Omental fat pad (tissue), 4 donors: ENCODE results near the gene ASTN2. TPM values are rescaled to one million over a fixed set of nuclear protein-coding genes. Genes with fewer than 3 reads are reported as not detected.

Source experiments
- ATAC-seq: fragments of 150-250 bp; one replicate; pipeline ENCODE4 v1.9.1; 2016; ENCODE audit warnings: mild to moderate bottlenecking, moderate library complexity; ENCODE audit not compliant: low FRiP score
- DNase-seq: peaks from one replicate; pipeline ENCODE4 v3.0.0-alpha.2; 2019; ENCODE audit warnings: low spot score
- total RNA-seq, 4 donors: library from RNA; depleted of rRNA; stranded (reverse); fragments of >200 nt; gene quantifications; one replicate each; pipeline ENCODE4 v1.1.0, GENCODE V29; 2016
- TF ChIP-seq, protein P1 (sequence below), 3 donors: fragments of 450-650 bp; IDR thresholded peaks; one replicate each; pipeline ENCODE4 v1.5.1; 2016 to 2017; ENCODE audit warnings: antibody characterized with exemption in 3 of 3, mild to moderate bottlenecking in 3 of 3, moderate library complexity in 2 of 3

Gene ASTN2
- total RNA-seq, 4 donors from 2014 or later = 1.1 to 8.4 (median 3.6) TPM

- TF ChIP-seq, protein P1, sequence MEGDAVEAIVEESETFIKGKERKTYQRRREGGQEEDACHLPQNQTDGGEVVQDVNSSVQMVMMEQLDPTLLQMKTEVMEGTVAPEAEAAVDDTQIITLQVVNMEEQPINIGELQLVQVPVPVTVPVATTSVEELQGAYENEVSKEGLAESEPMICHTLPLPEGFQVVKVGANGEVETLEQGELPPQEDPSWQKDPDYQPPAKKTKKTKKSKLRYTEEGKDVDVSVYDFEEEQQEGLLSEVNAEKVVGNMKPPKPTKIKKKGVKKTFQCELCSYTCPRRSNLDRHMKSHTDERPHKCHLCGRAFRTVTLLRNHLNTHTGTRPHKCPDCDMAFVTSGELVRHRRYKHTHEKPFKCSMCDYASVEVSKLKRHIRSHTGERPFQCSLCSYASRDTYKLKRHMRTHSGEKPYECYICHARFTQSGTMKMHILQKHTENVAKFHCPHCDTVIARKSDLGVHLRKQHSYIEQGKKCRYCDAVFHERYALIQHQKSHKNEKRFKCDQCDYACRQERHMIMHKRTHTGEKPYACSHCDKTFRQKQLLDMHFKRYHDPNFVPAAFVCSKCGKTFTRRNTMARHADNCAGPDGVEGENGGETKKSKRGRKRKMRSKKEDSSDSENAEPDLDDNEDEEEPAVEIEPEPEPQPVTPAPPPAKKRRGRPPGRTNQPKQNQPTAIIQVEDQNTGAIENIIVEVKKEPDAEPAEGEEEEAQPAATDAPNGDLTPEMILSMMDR (IDR thresholded peaks at IDR 0.05) = no peak
- ATAC-seq = no peak
- DNase-seq = no peak
These were observed 673.6 kb downstream of the ASTN2 start for GRCh38 chr9:116741086-116741740.

- DNase-seq (peak; percentile 72), ATAC-seq (peak; percentile 72)
These were observed 677.7 kb downstream of the ASTN2 start for GRCh38 chr9:116737152-116737546.

DNA sequence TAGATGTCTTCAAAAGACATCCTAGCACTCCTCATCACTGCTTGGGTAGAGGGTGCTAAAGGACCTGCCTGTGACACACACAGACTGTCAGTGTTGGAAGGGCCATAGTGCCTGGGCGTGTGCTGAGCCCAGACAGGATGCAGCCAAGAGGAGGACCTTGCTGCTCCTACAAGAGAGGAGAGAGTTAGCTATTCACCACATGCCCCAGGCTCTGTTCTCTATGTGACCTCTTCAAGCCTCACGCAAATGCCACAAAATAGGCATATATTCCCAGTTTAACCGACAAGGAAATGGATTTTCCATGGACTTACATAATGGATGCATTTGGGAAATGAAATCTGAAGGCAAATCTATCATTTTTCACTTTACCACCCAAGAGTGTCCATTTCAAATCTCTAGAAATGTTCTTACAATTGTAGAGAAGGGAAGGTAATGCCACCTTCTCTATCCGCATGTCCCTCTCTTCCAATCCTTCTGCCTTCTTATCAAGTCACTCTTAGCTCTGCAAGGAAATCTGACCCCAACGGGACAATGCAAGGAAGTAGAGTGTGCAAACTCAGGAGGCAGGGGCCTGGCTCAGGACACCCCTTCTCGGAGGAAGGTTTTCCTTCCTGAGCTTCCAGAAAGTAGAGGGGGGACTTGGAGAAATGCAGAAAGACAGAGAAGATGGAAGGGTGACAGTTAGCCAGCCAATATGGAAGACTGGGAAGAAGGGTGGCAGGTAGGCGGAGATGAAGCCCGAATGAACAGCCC is 678.3 kb downstream of the ASTN2 start:
- TF ChIP-seq, protein P1 (IDR thresholded peaks at IDR 0.05) = no peak
- ATAC-seq (no peak), DNase-seq (no peak)

More at GRCh38 chr9:116737152-116737546, 677.7 kb downstream of the ASTN2 start:
- TF ChIP-seq, protein P1 (IDR thresholded peaks at IDR 0.05) = no peak

DNA sequence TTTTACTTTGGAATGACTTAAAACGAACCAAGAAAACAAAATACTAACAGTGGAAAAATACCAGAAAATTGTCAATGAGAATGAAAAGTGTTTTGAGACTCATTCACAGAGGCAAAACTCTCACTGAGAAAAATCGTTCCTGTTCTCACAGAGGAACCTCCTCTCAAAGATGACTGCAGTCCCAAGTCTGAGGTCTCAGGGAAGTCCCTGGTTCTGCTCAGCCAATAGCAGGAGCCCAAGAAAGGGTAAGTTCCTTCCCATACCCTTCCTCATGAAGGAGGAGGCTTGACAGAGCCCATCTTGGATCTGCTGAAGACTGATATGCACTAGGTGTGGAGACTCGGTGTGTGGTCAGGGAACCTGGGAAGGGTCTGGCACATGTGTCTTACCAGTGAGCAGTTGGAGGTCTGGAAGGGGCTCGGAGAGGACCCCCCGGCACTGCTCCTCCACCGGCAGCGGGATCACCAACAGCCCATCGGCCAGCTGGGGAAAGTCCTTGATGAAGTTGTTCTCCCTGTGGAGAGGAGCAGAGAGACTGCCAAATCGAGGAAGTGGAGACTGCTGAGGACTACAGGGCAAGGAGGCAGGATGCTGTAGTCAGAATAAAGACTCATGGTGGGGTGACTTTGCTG is 681.7 kb downstream of the ASTN2 start:
- TF ChIP-seq, protein P1 (IDR thresholded peaks at IDR 0.05) = no peak
- DNase-seq = no peak
- no peak for ATAC-seq

GRCh38 chr9:116726602-116727001 is 688.3 kb downstream of the ASTN2 start:
- ATAC-seq (no peak), DNase-seq (no peak)
- TF ChIP-seq, protein P1 (IDR thresholded peaks at IDR 0.05) = no peak

DNA sequence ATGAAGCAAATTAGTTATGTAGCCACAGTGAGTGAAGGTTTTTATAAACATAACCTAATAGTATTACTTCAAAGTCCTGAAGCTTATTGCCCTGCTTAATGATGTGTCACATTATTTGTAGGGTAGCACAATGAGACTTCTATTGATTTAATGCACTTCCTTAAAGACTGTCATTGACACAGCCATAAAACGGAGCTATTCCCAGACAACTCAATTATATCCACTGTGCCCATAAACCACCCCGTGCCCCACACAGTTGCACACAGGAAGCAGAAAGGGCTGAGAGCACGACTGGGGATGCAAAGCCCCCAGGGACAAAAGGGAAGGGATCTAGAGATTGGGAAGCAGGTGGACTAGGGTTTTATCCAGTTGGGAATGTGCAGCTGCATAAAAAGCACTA is 690.7 kb downstream of the ASTN2 start:
- ATAC-seq (no peak), DNase-seq (no peak)
- TF ChIP-seq, protein P1 (IDR thresholded peaks at IDR 0.05) = no peak
